ENCODE results near the gene TXNRD3.

- no peak for TF ChIP-seq CTCF (IDR thresholded peaks at IDR 0.05)
- no peak for TF ChIP-seq POLR2A (IDR thresholded peaks at IDR 0.05; ENCODE audit: low read length)
- no peak for TF ChIP-seq HDAC2 (IDR thresholded peaks at IDR 0.05)
- TF ChIP-seq ZNF302 (CRISPR knock-in tag; IDR thresholded peaks at IDR 0.05): no peak
- TF ChIP-seq RNF2 (IDR thresholded peaks at IDR 0.05; ENCODE audit: borderline replicate concordance, low read depth): no peak
- TF ChIP-seq KDM1A (IDR thresholded peaks at IDR 0.05; ENCODE audit: low read depth): no peak
Observed at GRCh38 chr3:126569390-126569975, 85.4 kb downstream of the TXNRD3 start.
